Esophagus muscularis mucosa (tissue), 4 donors: Measurements from ENCODE around the gene CRACDL. TPM values are rescaled to one million over a fixed set of nuclear protein-coding genes. Genes with fewer than 3 reads are reported as not detected.

Source experiments
- DNase-seq: peaks from one replicate; pipeline ENCODE4 v3.0.0-alpha.2; 2017; ENCODE audit errors: extremely low spot score
- H3K27ac ChIP-seq, 4 donors: fragments of 200-600 bp; sonication (generic); replicated peaks in 1 of 4; 1 replicate in 3 of 4; 2 replicates in 1 of 4; pipeline ENCODE4 v1.5.1; 2016 to 2019; ENCODE audit warnings: mild to moderate bottlenecking in 1 of 4
- H3K27me3 ChIP-seq, 4 donors: fragments of 200-600 bp; sonication (generic); one replicate each; pipeline versions ENCODE4 v1.5.1 to v1.6.0; 2016 to 2019
- H3K36me3 ChIP-seq, 4 donors: fragments of 200-600 bp; sonication (generic); one replicate each; pipeline ENCODE4 v1.5.1; 2016 to 2019
- H3K4me1 ChIP-seq, 4 donors: fragments of 200-600 bp; sonication (generic); one replicate each; pipeline ENCODE4 v1.5.1; 2016 to 2019
- H3K4me3 ChIP-seq, 4 donors: fragments of 200-600 bp; sonication (generic); 1 replicate in 2 of 4; 2 replicates in 2 of 4; pipeline ENCODE4 v1.5.1; 2016 to 2019; ENCODE audit warnings: mild to moderate bottlenecking in 4 of 4, moderate library complexity in 1 of 4
- H3K9me3 ChIP-seq, 4 donors: fragments of 200-600 bp; sonication (generic); 1 replicate in 3 of 4; 2 replicates in 1 of 4; pipeline ENCODE4 v1.5.1; 2016 to 2019
- CTCF ChIP-seq, 3 experiments: fragments of 200-600 bp in 2 of 3; fragments of 450-650 bp in 1 of 3; sonication (generic) in 2 of 3; IDR thresholded peaks; one replicate each; pipeline ENCODE4 v1.5.1; 2017 to 2019; ENCODE audit warnings: antibody characterized with exemption in 3 of 3, mild to moderate bottlenecking in 2 of 3, moderate library complexity in 1 of 3
- EP300 ChIP-seq: sonication (generic); formaldehyde crosslinking; IDR thresholded peaks from one replicate; pipeline ENCODE4 v1.6.1; 2017; ENCODE audit warnings: antibody characterized with exemption
- POLR2A ChIP-seq: fragments of 450-650 bp; IDR thresholded peaks from one replicate; pipeline ENCODE4 v1.6.1; 2017; ENCODE audit warnings: antibody characterized with exemption, moderate library complexity, mild to moderate bottlenecking, low read depth
- POLR2AphosphoS5 ChIP-seq, 2 donors: sonication (generic); formaldehyde crosslinking; IDR thresholded peaks; one replicate each; pipeline ENCODE4 v1.6.1; 2017; ENCODE audit warnings: antibody characterized with exemption in 2 of 2
- WGBS: methylation state at CpG from one replicate; pipeline ENCODE4 v1.1.5; 2018; 5-methylcytosine and 5-hydroxymethylcytosine counted together
- intact Hi-C: fragments of 100-400 bp; cut with DNase I; formaldehyde crosslinking; loops from one replicate; pipeline ENCODE4 v1.15.1; 2023
- total RNA-seq, 4 donors: library from RNA; depleted of rRNA; stranded (reverse); fragments of >200 nt; gene quantifications; one replicate each; pipeline versions ENCODE4 v1.1.0 to v1.2.1, GENCODE V29; 2016

CRACDL gene
- total RNA-seq, 4 donors from 2014 or later = 1.7 to 4.7 (median 3.3) TPM

GRCh38 chr2:98773169-98773568, 162.9 kb downstream of the CRACDL start:
- no peaks in the 10 kb centered on the region for H3K36me3 ChIP-seq
- H3K4me3 ChIP-seq = no peak overlapping the region
- no peaks in the 10 kb centered on the region for H3K27me3 ChIP-seq
- H3K4me1 ChIP-seq = peaks cover 0 to 10% (median 4%) of the 10 kb centered on the region in 4 donors
- no peak for DNase-seq
- 95% methylated on average over 5 of the region's 5 CpGs for WGBS
- no peaks in the 10 kb centered on the region for H3K9me3 ChIP-seq
- H3K27ac ChIP-seq = no peak overlapping the region
- intact Hi-C loops = no loop called here
- TF ChIP-seq EP300 = no peak
- TF ChIP-seq POLR2AphosphoS5 (IDR thresholded peaks at IDR 0.05) = no peak
- no peak for TF ChIP-seq POLR2A
- no peak for TF ChIP-seq CTCF (IDR thresholded peaks at IDR 0.05)

- intact Hi-C loops = no loop called here
- no peaks in the 10 kb centered on the region for H3K36me3 ChIP-seq
- no peaks in the 10 kb centered on the region for H3K9me3 ChIP-seq
- H3K4me1 ChIP-seq = peaks cover 0 to 10% (median 4%) of the 10 kb centered on the region in 4 donors
- H3K4me3 ChIP-seq = no peak overlapping the region
- peak; percentile 86 for DNase-seq
- H3K27ac ChIP-seq = no peak overlapping the region
- TF ChIP-seq POLR2A = no peak
- TF ChIP-seq EP300 = no peak
- TF ChIP-seq CTCF (IDR thresholded peaks at IDR 0.05) = no peak
- no peak for TF ChIP-seq POLR2AphosphoS5 (IDR thresholded peaks at IDR 0.05)
- H3K27me3 ChIP-seq = no peaks in the 10 kb centered on the region
- WGBS = 77% methylated on average over 8 of the region's 8 CpGs
These were observed 163.5 kb downstream of the CRACDL start for GRCh38 chr2:98772536-98772935.

- H3K36me3 ChIP-seq = no peaks in the 10 kb centered on the region
- H3K9me3 ChIP-seq = no peaks in the 10 kb centered on the region
- TF ChIP-seq POLR2AphosphoS5 (IDR thresholded peaks at IDR 0.05) = no peak
- no peaks in the 10 kb centered on the region for H3K27me3 ChIP-seq
- WGBS = 68% methylated on average over 17 of the region's 17 CpGs
- H3K4me3 ChIP-seq = peak overlapping the region in 2 of 4 donors; percentile 12
- intact Hi-C loops = no loop called here
- peaks cover 0 to 10% (median 4%) of the 10 kb centered on the region in 4 donors for H3K4me1 ChIP-seq
- peak overlapping the region in 1 of 4 donors; percentile 44 for H3K27ac ChIP-seq
- DNase-seq = peak; percentile 90
These were observed 164.1 kb downstream of the CRACDL start for GRCh38 chr2:98771721-98772524.

GRCh38 chr2:98771264-98771663, 164.8 kb downstream of the CRACDL start:
- H3K36me3 ChIP-seq = no peaks in the 10 kb centered on the region
- intact Hi-C loops = no loop called here
- H3K27ac ChIP-seq = no peak overlapping the region
- no peaks in the 10 kb centered on the region for H3K27me3 ChIP-seq
- TF ChIP-seq POLR2A (no peak), CTCF (IDR thresholded peaks at IDR 0.05) (no peak), POLR2AphosphoS5 (IDR thresholded peaks at IDR 0.05) (no peak), EP300 (no peak)
- H3K9me3 ChIP-seq = no peaks in the 10 kb centered on the region
- H3K4me3 ChIP-seq = no peak overlapping the region
- WGBS = 85% methylated on average over 2 of the region's 2 CpGs
- no peak for DNase-seq
- peaks cover 0 to 9% (median 4%) of the 10 kb centered on the region in 4 donors for H3K4me1 ChIP-seq

GRCh38 chr2:98769784-98770183, 166.2 kb downstream of the CRACDL start:
- Histone ChIP-seq H3K9me3 (no peaks in the 10 kb centered on the region), H3K27ac (no peak overlapping the region), H3K4me1 (peaks cover 0 to 8% (median 0%) of the 10 kb centered on the region in 4 donors), H3K4me3 (no peak overlapping the region), H3K27me3 (no peaks in the 10 kb centered on the region), H3K36me3 (no peaks in the 10 kb centered on the region)
- WGBS = 80% methylated on average over 14 of the region's 14 CpGs
- intact Hi-C loops = no loop called here
- no peak for TF ChIP-seq CTCF (IDR thresholded peaks at IDR 0.05)
- TF ChIP-seq POLR2A = no peak
- no peak for TF ChIP-seq POLR2AphosphoS5 (IDR thresholded peaks at IDR 0.05)
- TF ChIP-seq EP300 = no peak
- no peak for DNase-seq
